Inflammatory macrophage treated with lipopolysaccharide for 1 hour (primary cell): Measurements from ENCODE around the gene TTC23L.

Source experiments
- DNase-seq, 2 donors: peaks; one replicate each; pipeline ENCODE4 v3.0.0-alpha.2; 2020 to 2022

The TTC23L gene

GRCh38 chr5:34924462-34924765 lies 85.5 kb downstream of the TTC23L start:
- no peak for DNase-seq

- DNase-seq = peak in 1 of 2 donors; percentile 9
Measured at GRCh38 chr5:34926318-34926888, 87.4 kb downstream of the TTC23L start.

GRCh38 chr5:34927785-34928184 lies 88.8 kb downstream of the TTC23L start:
- DNase-seq = no peak

- peak; percentile 41 to 88 for DNase-seq
Measured at GRCh38 chr5:34928267-34928666, 89.3 kb downstream of the TTC23L start.

- peak; percentile 98 for DNase-seq
Measured at GRCh38 chr5:34929134-34929719, 90.3 kb downstream of the TTC23L start, which contains the start of gene DNAJC21. DNAJC21 (plus strand) TSS chr5:34929559; CDS start chr5:34929820, 261 bp downstream.

- peak; percentile 75 to 87 for DNase-seq
Measured at GRCh38 chr5:34929720-34930461, 90.9 kb downstream of the TTC23L start.

GRCh38 chr5:34930462-34930844 lies 91.5 kb downstream of the TTC23L start:
- DNase-seq = no peak

- DNase-seq = no peak
Measured at GRCh38 chr5:34930870-34931269, 91.9 kb downstream of the TTC23L start.

GRCh38 chr5:34932947-34933346 lies 94.0 kb downstream of the TTC23L start:
- no peak for DNase-seq

- no peak for DNase-seq
Measured at GRCh38 chr5:34941936-34942335, 103.0 kb downstream of the TTC23L start.

GRCh38 chr5:34944044-34944443 lies 105.1 kb downstream of the TTC23L start:
- no peak for DNase-seq

- DNase-seq = no peak
Measured at GRCh38 chr5:34944460-34945047, 105.6 kb downstream of the TTC23L start.
